ENCODE results near the gene DEFB127.
"Not testable (repeated sequence)": the region's sequence is repeated elsewhere in the genome, so short reads cannot be mapped to it uniquely, and the experiment has no call there.

DEFB127 gene, protein sequence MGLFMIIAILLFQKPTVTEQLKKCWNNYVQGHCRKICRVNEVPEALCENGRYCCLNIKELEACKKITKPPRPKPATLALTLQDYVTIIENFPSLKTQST

DNA sequence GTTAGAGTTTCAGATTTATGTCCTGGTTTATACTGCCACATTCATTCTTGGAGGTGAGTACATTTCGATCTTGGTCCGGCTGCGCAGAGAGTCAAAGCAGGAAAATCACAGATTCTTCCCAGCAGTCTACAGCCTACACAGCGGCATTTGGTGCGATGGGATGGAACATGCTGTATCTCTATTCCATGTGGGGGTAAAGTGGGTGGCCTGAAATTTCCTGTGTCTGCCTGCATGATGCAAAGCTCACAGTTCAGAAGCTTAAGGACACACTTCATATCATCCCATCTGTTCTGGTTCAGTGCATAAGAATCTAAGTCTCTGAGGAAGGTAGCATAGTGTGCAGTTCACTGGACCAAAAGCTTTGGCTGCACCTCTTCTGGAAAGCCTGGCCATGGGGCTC, at the start of gene DEFB127:
Gene DEFB127, plus strand, starts transcription at position 301 of the 400 bp plus-strand sequence. Its CDS starts 91 bp downstream, at position 392.
- Histone ChIP-seq H3K4me3 (ENCODE audit: low read length) (no peak within 1 kb of the TSS), H3K4me1 (ENCODE audit: control insufficient read depth, insufficient read depth, low read length) (no peaks in the 10 kb centered on the region), H3K9me3 (ENCODE audit: control insufficient read depth, low read length) (no peaks in the 10 kb centered on the region), H3K27me3 (ENCODE audit: control insufficient read depth, insufficient read depth, low read length) (no peaks in the 10 kb centered on the region), H3K9ac (ENCODE audit: low read length) (no peak within 1 kb of the TSS), H3K36me3 (ENCODE audit: control insufficient read depth, insufficient read depth, low read length) (no peaks in the 10 kb centered on the region)

DNA sequence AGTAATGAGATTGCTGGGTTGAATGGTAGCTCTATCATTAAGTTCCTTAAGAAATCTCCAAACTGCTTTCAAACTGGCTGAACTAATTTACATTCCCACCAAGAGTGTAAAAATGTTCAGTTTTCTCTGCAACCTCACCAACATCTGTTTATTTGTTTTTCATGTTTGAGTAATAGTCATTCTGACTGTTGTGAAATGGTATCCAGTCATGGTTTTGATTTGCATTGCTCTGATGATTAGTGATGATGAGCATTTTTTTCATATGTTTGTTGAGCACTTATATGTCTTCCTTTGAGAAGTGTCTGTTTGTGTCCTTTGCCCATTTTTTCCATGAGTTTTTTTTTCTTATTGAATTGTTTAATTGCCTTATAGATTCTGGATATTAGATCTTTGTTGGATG, 44.9 kb upstream of the DEFB127 start:
- no peak overlapping the region for H3K9ac ChIP-seq (ENCODE audit: low read length)
- no peaks in the 10 kb centered on the region for H3K27me3 ChIP-seq (ENCODE audit: control insufficient read depth, insufficient read depth, low read length)
- H3K4me1 ChIP-seq (ENCODE audit: control insufficient read depth, insufficient read depth, low read length) = no peaks in the 10 kb centered on the region
- H3K36me3 ChIP-seq (ENCODE audit: control insufficient read depth, insufficient read depth, low read length) = no peaks in the 10 kb centered on the region
- H3K4me3 ChIP-seq (ENCODE audit: low read length) = no peak overlapping the region
- H3K9me3 ChIP-seq (ENCODE audit: control insufficient read depth, low read length) = no peaks in the 10 kb centered on the region

DNA sequence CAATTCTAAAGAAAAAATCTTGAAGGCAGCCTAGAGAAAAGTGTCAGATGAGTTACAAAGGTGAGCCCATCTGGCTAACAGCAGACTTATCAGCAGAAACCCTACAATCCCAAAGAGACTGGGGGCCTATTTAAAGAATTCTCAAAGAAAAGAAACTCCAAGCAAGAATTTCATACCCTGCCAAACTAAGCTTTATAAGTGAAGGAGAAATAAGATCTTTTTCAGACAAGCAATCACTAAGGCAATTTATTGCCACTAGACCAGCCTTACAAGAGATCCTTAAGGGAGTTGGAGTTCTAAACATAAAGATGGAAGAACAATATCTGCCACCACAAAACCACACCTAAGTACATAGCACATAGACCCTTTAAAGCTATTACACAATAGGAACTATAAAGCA, 39.7 kb upstream of the DEFB127 start:
- no peak overlapping the region for H3K4me3 ChIP-seq (ENCODE audit: low read length)
- H3K9ac ChIP-seq (ENCODE audit: low read length) = no peak overlapping the region
- H3K36me3 ChIP-seq (ENCODE audit: control insufficient read depth, insufficient read depth, low read length) = no peaks in the 10 kb centered on the region
- H3K27me3 ChIP-seq (ENCODE audit: control insufficient read depth, insufficient read depth, low read length) = no peaks in the 10 kb centered on the region
- H3K9me3 ChIP-seq (ENCODE audit: control insufficient read depth, low read length) = no peaks in the 10 kb centered on the region
- H3K4me1 ChIP-seq (ENCODE audit: control insufficient read depth, insufficient read depth, low read length) = no peaks in the 10 kb centered on the region

DNA sequence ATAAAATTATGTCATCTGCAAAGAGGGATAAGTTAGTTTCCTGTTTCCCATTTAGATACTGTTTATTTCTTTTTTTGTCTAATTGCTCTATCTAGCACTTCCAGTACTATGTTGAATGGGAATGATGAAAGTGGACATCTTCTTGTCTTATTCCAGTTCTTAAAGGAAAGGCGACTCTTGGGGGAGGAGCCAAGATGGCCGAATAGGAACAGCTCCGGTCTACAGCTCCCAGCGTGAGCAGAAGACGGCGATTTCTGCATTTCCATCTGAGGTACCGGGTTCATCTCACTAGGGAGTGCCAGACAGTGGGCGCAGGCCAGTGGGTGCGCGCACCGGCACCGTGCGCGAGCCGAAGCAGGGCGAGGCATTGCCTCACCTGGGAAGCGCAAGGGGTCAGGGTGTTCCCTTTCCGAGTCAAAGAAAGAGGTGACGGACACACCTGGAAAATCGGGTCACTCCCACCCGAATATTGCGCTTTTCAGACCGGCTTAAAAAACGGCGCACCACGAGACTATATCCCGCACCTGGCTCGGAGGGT, 27.4 kb upstream of the DEFB127 start:
- H3K9me3 ChIP-seq (ENCODE audit: control insufficient read depth, low read length); H3K4me1 ChIP-seq (ENCODE audit: control insufficient read depth, insufficient read depth, low read length); H3K9ac ChIP-seq (ENCODE audit: low read length); H3K27me3 ChIP-seq (ENCODE audit: control insufficient read depth, insufficient read depth, low read length); H3K4me3 ChIP-seq (ENCODE audit: low read length); H3K36me3 ChIP-seq (ENCODE audit: control insufficient read depth, insufficient read depth, low read length): not testable (repeated sequence)

DNA sequence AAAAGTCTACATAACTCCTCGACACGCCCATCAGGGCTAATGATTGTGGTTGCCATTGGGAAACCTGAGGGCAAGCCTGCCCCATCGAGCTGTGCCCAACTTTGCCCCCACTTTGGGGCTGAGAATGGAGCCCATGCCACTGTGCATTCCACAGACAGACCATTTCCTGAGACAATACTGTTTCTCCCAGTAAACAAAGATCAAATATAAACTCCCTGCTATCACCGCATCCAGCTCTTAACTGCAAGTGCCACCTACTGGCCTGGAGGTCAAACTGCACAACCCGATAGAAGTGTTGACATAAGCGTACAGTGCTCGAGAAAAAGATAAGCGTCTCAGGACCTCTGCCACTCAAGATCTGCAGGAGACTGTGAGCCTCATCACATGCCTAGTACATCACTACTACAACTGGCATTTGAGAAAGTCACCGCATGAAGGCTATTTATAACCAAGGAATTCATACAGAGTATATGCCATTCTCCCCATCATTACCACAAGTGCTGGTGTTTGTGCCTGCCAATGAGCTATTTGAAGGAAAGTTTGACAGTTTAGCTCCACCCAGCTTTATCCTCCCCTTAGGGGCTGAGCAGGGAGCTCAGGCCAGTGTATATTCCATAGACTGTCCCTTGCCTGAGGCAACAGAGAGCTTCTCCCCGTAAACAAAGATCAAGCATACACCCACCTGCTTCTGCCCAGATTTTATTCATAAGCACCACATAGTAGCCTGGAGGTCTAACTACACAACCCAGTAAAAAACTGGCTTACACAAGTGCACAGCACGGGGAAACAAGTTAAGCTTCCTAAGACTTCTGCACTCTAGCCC, 19.4 kb upstream of the DEFB127 start:
- H3K9me3 ChIP-seq (ENCODE audit: control insufficient read depth, low read length) = no peaks in the 10 kb centered on the region

DNA sequence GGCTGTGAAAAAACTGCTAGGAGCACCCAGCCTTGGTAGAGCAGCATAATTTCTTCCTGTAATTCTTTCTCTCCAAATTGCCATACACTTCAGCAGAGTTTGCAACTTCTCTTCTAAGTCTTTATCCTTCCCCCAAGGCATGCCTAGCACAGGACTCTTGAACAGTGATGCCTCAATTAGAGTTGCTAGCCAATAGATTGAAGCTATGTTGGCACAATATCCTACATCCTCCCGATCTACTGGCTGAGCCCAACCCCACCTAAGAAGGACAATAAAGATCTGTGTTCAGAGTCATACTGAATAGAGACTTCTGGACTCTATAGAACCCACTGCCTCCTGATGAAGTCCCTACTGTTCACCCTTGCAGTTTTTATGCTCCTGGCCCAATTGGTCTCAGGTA, 15.0 kb upstream of the DEFB127 start, which contains the start of gene DEFB126:
Gene DEFB126, plus strand, starts transcription at position 301 of the 400 bp plus-strand sequence. Its CDS starts 39 bp downstream, at position 340.
- H3K4me3 ChIP-seq (ENCODE audit: low read length) = no peak within 1 kb of the TSS
- H3K9ac ChIP-seq (ENCODE audit: low read length) = no peak within 1 kb of the TSS
- peaks cover 7% of the 10 kb centered on the region for H3K27me3 ChIP-seq (ENCODE audit: control insufficient read depth, insufficient read depth, low read length)
- no peaks in the 10 kb centered on the region for H3K9me3 ChIP-seq (ENCODE audit: control insufficient read depth, low read length)
- H3K36me3 ChIP-seq (ENCODE audit: control insufficient read depth, insufficient read depth, low read length) = no peaks in the 10 kb centered on the region
- H3K4me1 ChIP-seq (ENCODE audit: control insufficient read depth, insufficient read depth, low read length) = no peaks in the 10 kb centered on the region

More for the DNA sequence above, 19.4 kb upstream of the DEFB127 start:
- Histone ChIP-seq H3K4me1 (ENCODE audit: control insufficient read depth, insufficient read depth, low read length) (no peaks in the 10 kb centered on the region), H3K27me3 (ENCODE audit: control insufficient read depth, insufficient read depth, low read length) (no peaks in the 10 kb centered on the region), H3K4me3 (ENCODE audit: low read length) (no peak overlapping the region), H3K36me3 (ENCODE audit: control insufficient read depth, insufficient read depth, low read length) (no peaks in the 10 kb centered on the region), H3K9ac (ENCODE audit: low read length) (no peak overlapping the region)

DNA sequence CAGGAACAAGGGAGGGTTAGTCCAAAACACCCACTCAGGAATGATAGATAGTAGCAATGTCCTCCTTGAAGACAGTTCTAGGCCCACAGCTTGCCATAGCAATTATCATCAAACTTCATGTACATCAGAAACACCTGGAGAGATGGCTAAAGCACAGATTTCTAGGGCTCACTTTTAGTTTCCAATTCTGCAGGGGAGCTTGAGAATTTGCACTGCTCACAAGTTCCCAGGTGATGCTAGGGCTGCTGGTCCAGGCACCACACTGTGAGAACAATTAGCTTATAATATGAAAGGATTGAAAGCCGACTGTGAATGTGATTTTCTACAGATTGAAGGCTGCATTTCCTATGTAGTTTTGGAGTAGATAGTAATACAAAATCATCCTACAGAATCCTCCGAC, 11.4 kb upstream of the DEFB127 start:
- H3K36me3 ChIP-seq (ENCODE audit: control insufficient read depth, insufficient read depth, low read length) = no peaks in the 10 kb centered on the region
- no peaks in the 10 kb centered on the region for H3K9me3 ChIP-seq (ENCODE audit: control insufficient read depth, low read length)
- no peaks in the 10 kb centered on the region for H3K4me1 ChIP-seq (ENCODE audit: control insufficient read depth, insufficient read depth, low read length)
- no peak overlapping the region for H3K9ac ChIP-seq (ENCODE audit: low read length)
- H3K27me3 ChIP-seq (ENCODE audit: control insufficient read depth, insufficient read depth, low read length) = peaks cover 7% of the 10 kb centered on the region
- no peak overlapping the region for H3K4me3 ChIP-seq (ENCODE audit: low read length)

DNA sequence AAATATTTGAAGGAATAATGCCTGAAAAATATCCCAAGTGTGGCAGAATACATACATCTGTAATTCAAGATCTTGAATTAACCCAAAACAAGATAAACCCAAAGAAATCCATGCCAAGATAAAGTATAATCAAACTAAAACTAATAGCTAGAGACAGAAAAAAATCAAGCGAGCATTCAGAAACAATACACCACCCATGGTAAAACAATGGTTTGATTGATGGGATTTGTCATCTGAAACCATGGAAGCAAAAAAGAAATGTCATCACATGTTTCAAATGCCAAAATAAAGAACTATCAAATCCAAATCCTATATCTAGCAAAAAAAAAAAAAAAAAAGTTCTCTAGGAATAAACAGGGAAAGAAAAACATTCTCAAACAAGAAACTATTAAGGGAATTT, 5.1 kb upstream of the DEFB127 start:
- Histone ChIP-seq H3K27me3 (ENCODE audit: control insufficient read depth, insufficient read depth, low read length) (no peaks in the 10 kb centered on the region), H3K4me3 (ENCODE audit: low read length) (no peak overlapping the region), H3K9ac (ENCODE audit: low read length) (no peak overlapping the region), H3K9me3 (ENCODE audit: control insufficient read depth, low read length) (no peaks in the 10 kb centered on the region), H3K36me3 (ENCODE audit: control insufficient read depth, insufficient read depth, low read length) (no peaks in the 10 kb centered on the region), H3K4me1 (ENCODE audit: control insufficient read depth, insufficient read depth, low read length) (no peaks in the 10 kb centered on the region)

DNA sequence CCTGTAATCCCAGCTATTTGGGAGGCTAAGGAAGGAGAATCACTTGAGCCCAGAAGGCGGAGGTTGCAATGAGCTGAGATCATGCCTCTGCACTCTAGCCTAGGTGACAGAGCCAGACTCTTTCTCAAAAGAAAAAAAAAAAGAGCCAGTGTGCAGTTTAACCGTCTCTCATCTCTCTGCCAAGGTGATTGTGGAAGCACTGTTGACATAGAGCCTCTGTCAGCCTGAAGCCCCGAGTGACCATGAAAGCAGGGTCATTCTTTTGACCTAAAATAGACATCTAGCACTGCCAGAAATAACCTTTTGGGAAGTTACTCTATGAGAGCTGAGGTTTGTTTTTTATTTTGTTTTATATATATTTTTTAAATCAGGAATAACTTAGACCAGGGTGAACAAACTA, 7.4 kb downstream of the DEFB127 start:
- Histone ChIP-seq H3K27me3 (ENCODE audit: control insufficient read depth, insufficient read depth, low read length) (peaks cover 2% of the 10 kb centered on the region), H3K9me3 (ENCODE audit: control insufficient read depth, low read length) (no peaks in the 10 kb centered on the region), H3K36me3 (ENCODE audit: control insufficient read depth, insufficient read depth, low read length) (no peaks in the 10 kb centered on the region), H3K4me3 (ENCODE audit: low read length) (no peak overlapping the region), H3K9ac (ENCODE audit: low read length) (no peak overlapping the region), H3K4me1 (ENCODE audit: control insufficient read depth, insufficient read depth, low read length) (no peaks in the 10 kb centered on the region)

DNA sequence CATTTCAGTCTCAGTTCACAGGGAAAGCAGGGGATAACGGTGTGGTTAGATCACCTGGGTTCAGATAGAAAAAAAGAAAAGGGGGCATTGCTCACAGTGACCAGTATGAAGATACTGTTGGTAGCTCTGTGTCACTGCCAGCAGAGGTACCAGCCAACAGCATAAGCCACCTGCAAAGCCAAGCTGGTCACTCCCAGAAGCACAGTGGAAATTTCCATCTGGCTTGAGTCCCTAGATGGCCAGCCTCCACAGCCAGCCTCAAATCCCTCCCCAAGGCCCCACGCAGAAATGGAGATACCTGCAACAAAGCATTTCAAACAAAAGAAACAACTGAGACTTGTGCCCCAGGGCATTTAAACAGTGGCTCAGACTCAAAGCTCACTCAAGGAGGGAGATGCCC, 11.6 kb downstream of the DEFB127 start:
- H3K4me3 ChIP-seq (ENCODE audit: low read length) = no peak overlapping the region
- no peak overlapping the region for H3K9ac ChIP-seq (ENCODE audit: low read length)
- no peaks in the 10 kb centered on the region for H3K4me1 ChIP-seq (ENCODE audit: control insufficient read depth, insufficient read depth, low read length)
- peaks cover 2% of the 10 kb centered on the region for H3K27me3 ChIP-seq (ENCODE audit: control insufficient read depth, insufficient read depth, low read length)
- no peaks in the 10 kb centered on the region for H3K36me3 ChIP-seq (ENCODE audit: control insufficient read depth, insufficient read depth, low read length)
- no peaks in the 10 kb centered on the region for H3K9me3 ChIP-seq (ENCODE audit: control insufficient read depth, low read length)

DNA sequence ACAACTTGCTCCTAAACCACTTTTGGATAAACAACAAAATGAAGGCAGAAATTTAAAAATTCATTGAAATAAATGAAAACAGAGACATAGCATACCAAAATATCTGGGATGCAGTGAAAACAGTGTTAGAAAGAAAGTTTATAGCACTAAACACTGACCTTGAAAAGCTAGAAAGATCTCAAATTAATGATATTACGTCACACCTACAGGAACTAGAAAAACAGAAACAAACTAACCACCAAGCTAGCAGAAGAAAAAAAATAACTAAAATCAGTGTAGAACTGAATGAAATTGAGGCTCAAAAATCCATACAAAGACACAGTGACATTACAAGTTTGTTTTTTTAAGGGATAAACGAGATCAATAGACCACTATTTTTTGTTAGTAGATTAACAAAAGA, 27.0 kb downstream of the DEFB127 start:
- no peaks in the 10 kb centered on the region for H3K4me1 ChIP-seq (ENCODE audit: control insufficient read depth, insufficient read depth, low read length)
- H3K27me3 ChIP-seq (ENCODE audit: control insufficient read depth, insufficient read depth, low read length) = no peaks in the 10 kb centered on the region
- no peak overlapping the region for H3K9ac ChIP-seq (ENCODE audit: low read length)
- H3K4me3 ChIP-seq (ENCODE audit: low read length) = no peak overlapping the region
- H3K36me3 ChIP-seq (ENCODE audit: control insufficient read depth, insufficient read depth, low read length) = no peaks in the 10 kb centered on the region
- H3K9me3 ChIP-seq (ENCODE audit: control insufficient read depth, low read length) = no peaks in the 10 kb centered on the region

DNA sequence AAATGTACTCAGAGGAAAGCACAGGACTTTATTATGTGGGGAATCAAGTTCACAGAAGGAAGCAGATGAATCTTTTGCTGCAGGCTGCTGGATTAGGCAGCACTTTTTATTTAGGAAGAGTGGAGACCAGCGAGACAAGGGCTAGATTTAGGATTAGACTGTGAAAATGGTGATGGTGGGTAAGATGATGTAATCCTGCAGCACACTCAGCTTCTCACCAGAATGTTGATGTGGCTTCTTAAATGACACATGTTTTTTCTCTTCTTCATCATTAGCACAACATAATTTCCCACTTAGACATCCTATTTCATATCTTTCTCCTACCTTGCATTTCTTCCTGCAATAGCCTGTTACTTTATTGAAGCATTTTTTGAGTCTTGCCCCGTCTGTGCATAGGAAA, 30.5 kb downstream of the DEFB127 start:
- no peak overlapping the region for H3K9ac ChIP-seq (ENCODE audit: low read length)
- no peaks in the 10 kb centered on the region for H3K36me3 ChIP-seq (ENCODE audit: control insufficient read depth, insufficient read depth, low read length)

More for the DNA sequence above, 30.5 kb downstream of the DEFB127 start:
- no peak overlapping the region for H3K4me3 ChIP-seq (ENCODE audit: low read length)
- no peaks in the 10 kb centered on the region for H3K27me3 ChIP-seq (ENCODE audit: control insufficient read depth, insufficient read depth, low read length)
- no peaks in the 10 kb centered on the region for H3K9me3 ChIP-seq (ENCODE audit: control insufficient read depth, low read length)
- H3K4me1 ChIP-seq (ENCODE audit: control insufficient read depth, insufficient read depth, low read length) = no peaks in the 10 kb centered on the region

Data from mucosa of stomach (tissue), 1 donor.